ENCODE results near the gene MED16. TPM values are rescaled to one million over a fixed set of nuclear protein-coding genes. Genes with fewer than 3 reads are reported as not detected.

The MED16 gene
- total and polyA plus RNA-seq, 2 of the 13 experiments (the other 11 are each of a cell fraction or from before 2014, with no cell fraction given), result 13.3 to 14.8 TPM

DNA sequence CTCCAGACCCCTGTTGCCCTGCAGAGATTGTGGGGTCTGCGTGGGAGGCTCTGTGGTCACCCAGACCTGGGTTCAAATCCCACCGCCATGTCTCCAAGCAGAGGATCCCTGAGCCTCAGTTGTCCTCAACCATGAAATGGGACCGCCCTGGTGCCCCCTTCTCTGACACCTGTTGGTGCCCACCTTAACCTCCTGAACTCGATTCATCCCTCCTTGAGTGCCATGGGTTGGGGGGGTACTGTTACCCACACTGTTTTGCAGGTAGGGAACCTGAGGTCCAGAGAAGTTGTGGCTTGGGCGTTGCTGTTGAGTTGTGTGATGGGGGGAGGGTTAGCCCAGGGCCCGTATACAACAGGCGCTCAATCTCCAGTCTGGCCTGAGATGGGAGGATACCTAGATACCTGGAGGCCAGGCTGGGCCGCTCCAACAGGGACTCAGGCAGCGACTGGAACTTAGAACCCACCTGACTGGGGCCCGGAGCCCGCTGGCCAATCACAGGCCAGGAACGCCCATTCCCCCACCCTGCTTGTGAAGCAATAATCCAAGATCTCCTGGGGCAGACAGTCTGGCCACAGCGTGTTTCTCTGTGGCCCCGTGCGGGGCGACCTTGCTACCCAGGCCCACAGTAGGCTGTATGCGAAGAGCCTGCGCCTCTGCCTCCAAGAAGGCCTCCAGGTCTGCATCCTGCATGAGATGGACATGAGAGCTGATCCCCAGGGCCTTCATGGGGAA is 35.6 kb upstream of the MED16 start (continued):
- TF ChIP-seq POLR2G (IDR thresholded peaks at IDR 0.05; ENCODE audit: low read depth, low read length) (peak; percentile 18; the same call in 1 of the 2 replicates), TOPORS (CRISPR knock-in tag; IDR thresholded peaks at IDR 0.05) (no peak), ZNF24 (IDR thresholded peaks at IDR 0.05) (no peak), ZNF629 (CRISPR knock-in tag; conservative IDR thresholded peaks at IDR 0.05) (peak; percentile 90)

DNA sequence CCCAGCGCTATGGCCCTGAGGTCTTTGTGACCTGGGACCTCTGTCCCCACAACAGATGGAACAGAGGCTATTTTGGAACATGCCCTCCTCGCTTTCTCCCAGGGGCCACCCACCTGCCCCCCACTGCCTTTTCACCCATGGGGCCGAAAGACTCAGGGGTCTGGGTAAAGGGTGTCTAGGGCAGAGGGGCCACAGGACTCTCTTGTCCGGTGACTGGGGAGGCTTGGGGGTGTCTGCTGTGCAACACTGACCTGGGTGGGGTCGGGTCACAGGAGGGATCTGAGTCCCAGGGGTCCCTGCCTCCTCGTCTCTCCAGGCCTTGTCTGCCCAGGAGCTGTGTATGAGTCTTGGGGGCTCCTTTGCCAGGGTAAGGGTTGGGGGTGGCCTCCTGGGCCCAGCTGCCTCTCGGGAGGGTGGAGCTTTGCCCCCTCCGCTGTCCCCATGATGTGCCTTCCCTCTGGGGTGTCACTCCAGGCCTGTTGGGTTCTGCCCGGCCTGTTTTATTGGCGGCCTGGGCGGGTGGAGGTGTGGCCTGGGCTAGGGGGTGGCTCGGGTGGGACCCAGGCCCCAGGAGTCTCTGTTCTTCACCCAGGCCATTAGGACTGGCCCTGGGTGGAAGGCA is 34.9 kb upstream of the MED16 start:
- POLR2A ChIA-PET, result interaction anchor here (0.7 to 2.2 kb wide), 9 partner anchors 8 to 170 kb away, joined by 3 to 42 read pairs (median 4); partner anchors contain the start of gene WDR18
- DNase-seq (ENCODE audit: low spot score), result no peak
- CTCF ChIA-PET (ENCODE audit: low intra/inter-chr PET ratio, low total read pairs), result no interaction called here
- peaks cover 17% of the 10 kb centered on the region; the same call in 1 of the 2 replicates for H4K20me1 ChIP-seq (ENCODE audit: insufficient read depth, low read length)
- no peak for FAIRE-seq
- H3K27ac ChIP-seq (ENCODE audit: extremely low read length, insufficient read depth, low read length), result peak overlapping the region; percentile 92
- no peak overlapping the region for H2AFZ ChIP-seq (ENCODE audit: low read length)
- intact Hi-C loops (cut with micrococcal nuclease; ENCODE audit: unreplicated experiment), result loop anchor here (10.0 kb wide), 1 partner anchor 263 kb away; the partner anchor contains the start of gene RNF126
- BruUV-seq (replicated peaks), result no TSS peak
- WGBS (ENCODE audit: low lambda C conversion rate), result 30% methylated on average over 3 of the region's 12 CpGs
- no peaks in the 10 kb centered on the region for H3K9me3 ChIP-seq (ENCODE audit: low read length)
- peaks cover 62% of the 10 kb centered on the region for H3K4me1 ChIP-seq (ENCODE audit: insufficient read depth, low read length)
- peak overlapping the region; percentile 88 to 98 (median 96) for H3K4me3 ChIP-seq (replicated peaks in 1 of 3; ENCODE audit: insufficient read depth in 1 of 3, low read depth in 2 of 3, low read length in 3 of 3)
- H3K9ac ChIP-seq (ENCODE audit: insufficient read depth, low read depth, low read length), result peak overlapping the region; percentile 98
- H3K36me3 ChIP-seq (replicated peaks in 1 of 2; ENCODE audit: control insufficient read depth in 1 of 2, insufficient read depth in 2 of 2, low read length in 2 of 2), result peaks cover 11 to 30% of the 10 kb centered on the region in 2 experiments; a peak in 4 of 5 replicates
- H3K27me3 ChIP-seq (ENCODE audit: control insufficient read depth in 1 of 2, insufficient read depth in 2 of 2, low read length in 2 of 2), result no peaks in the 10 kb centered on the region
- peak overlapping the region; percentile 93 for H3K4me2 ChIP-seq (ENCODE audit: low read depth, low read length)
- peaks cover 66% of the 10 kb centered on the region for H3K79me2 ChIP-seq (ENCODE audit: insufficient read depth, low read length)
- in situ Hi-C loops (cut with HindIII; ENCODE audit: extremely low pct_ligation_motif_present, low pct_unique_long_range_greater_than_20kb), result loop anchor here (5.0 kb wide), 1 partner anchor 34 kb away; no protein-coding TSS in a partner anchor
- peak; percentile 12 for ATAC-seq
- TF ChIP-seq ZNF672 (CRISPR knock-in tag; IDR thresholded peaks at IDR 0.05), result no peak
- TF ChIP-seq ATF7-NPFF (CRISPR knock-in tag; IDR thresholded peaks at IDR 0.05; ENCODE audit: low read depth), result 0 out of 2 replicates have a peak, but pooled peaks have one; percentile 39
- TF ChIP-seq, protein P1, sequence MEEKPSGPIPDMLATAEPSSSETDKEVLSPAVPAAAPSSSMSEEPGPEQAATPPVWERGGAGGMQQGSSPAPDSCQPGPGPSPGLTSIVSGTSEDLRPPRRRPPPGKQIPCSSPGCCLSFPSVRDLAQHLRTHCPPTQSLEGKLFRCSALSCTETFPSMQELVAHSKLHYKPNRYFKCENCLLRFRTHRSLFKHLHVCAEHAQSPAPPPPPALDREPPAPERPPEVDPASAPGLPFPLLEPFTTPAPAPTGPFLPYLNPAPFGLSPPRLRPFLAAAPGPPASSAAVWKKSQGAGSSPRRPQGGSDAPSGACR (CRISPR knock-in tag; IDR thresholded peaks at IDR 0.05), result no peak
- TF ChIP-seq ONECUT2 (CRISPR knock-in tag; IDR thresholded peaks at IDR 0.05), result no peak
- TF ChIP-seq ZC3H4 (CRISPR knock-in tag; IDR thresholded peaks at IDR 0.05; ENCODE audit: borderline replicate concordance), result no peak
- no peak for TF ChIP-seq NFE2 (CRISPR knock-in tag; IDR thresholded peaks at IDR 0.05)
- no peak for TF ChIP-seq NFIB (CRISPR knock-in tag; IDR thresholded peaks at IDR 0.05; ENCODE audit: borderline replicate concordance)
- TF ChIP-seq ZNF788 (CRISPR knock-in tag; IDR thresholded peaks at IDR 0.05; ENCODE audit: borderline replicate concordance), result 0 out of 2 replicates have a peak, but pooled peaks have one; percentile 13
- peak; percentile 27; the same call in 1 of the 2 replicates for TF ChIP-seq HDAC1 (CRISPR knock-in tag; IDR thresholded peaks at IDR 0.05)
- TF ChIP-seq, protein P2, sequence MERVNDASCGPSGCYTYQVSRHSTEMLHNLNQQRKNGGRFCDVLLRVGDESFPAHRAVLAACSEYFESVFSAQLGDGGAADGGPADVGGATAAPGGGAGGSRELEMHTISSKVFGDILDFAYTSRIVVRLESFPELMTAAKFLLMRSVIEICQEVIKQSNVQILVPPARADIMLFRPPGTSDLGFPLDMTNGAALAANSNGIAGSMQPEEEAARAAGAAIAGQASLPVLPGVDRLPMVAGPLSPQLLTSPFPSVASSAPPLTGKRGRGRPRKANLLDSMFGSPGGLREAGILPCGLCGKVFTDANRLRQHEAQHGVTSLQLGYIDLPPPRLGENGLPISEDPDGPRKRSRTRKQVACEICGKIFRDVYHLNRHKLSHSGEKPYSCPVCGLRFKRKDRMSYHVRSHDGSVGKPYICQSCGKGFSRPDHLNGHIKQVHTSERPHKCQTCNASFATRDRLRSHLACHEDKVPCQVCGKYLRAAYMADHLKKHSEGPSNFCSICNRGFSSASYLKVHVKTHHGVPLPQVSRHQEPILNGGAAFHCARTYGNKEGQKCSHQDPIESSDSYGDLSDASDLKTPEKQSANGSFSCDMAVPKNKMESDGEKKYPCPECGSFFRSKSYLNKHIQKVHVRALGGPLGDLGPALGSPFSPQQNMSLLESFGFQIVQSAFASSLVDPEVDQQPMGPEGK (CRISPR knock-in tag; IDR thresholded peaks at IDR 0.05), result peak; percentile 4; the same call in 1 of the 2 replicates
- no peak for TF ChIP-seq RAD51 (IDR thresholded peaks at IDR 0.05; ENCODE audit: borderline replicate concordance)
- TF ChIP-seq SAP130 (CRISPR knock-in tag; IDR thresholded peaks at IDR 0.05; ENCODE audit: low read depth), result peak; percentile 3
- no peak for TF ChIP-seq ZFP90 (CRISPR knock-in tag; IDR thresholded peaks at IDR 0.05; ENCODE audit: borderline replicate concordance)
- no peak for TF ChIP-seq SSRP1 (CRISPR knock-in tag; IDR thresholded peaks at IDR 0.05)
- no peak for TF ChIP-seq ZZZ3 (CRISPR knock-in tag; IDR thresholded peaks at IDR 0.05; ENCODE audit: borderline replicate concordance)
